ENCODE data around the gene ADGRF3. TPM values are rescaled to one million over a fixed set of nuclear protein-coding genes. Genes with fewer than 3 reads are reported as not detected.

The ADGRF3 gene
- total and polyA plus RNA-seq, 2 of the 8 experiments (the other 6 are each of a cell fraction or from before 2014, with no cell fraction given) = 0.54 to 0.69 TPM

- TF ChIP-seq CHD7 (IDR thresholded peaks at IDR 0.05; ENCODE audit: insufficient replicate concordance, low read length) (no peak), RNF2 (IDR thresholded peaks at IDR 0.05; ENCODE audit: borderline replicate concordance, low read depth, low read length, missing control alignments, poor library complexity, severe bottlenecking) (no peak), TAF7 (optimal IDR thresholded peaks at IDR 0.05; ENCODE audit: borderline replicate concordance, low read depth, low read length) (no peak), SP1 (IDR thresholded peaks at IDR 0.05; ENCODE audit: low read depth, low read length) (no peak)
Measured at GRCh38 chr2:26324903-26325302, 21.7 kb downstream of the ADGRF3 start (continued).
